Measurements from ENCODE around the gene D2HGDH.

Gene D2HGDH

DNA sequence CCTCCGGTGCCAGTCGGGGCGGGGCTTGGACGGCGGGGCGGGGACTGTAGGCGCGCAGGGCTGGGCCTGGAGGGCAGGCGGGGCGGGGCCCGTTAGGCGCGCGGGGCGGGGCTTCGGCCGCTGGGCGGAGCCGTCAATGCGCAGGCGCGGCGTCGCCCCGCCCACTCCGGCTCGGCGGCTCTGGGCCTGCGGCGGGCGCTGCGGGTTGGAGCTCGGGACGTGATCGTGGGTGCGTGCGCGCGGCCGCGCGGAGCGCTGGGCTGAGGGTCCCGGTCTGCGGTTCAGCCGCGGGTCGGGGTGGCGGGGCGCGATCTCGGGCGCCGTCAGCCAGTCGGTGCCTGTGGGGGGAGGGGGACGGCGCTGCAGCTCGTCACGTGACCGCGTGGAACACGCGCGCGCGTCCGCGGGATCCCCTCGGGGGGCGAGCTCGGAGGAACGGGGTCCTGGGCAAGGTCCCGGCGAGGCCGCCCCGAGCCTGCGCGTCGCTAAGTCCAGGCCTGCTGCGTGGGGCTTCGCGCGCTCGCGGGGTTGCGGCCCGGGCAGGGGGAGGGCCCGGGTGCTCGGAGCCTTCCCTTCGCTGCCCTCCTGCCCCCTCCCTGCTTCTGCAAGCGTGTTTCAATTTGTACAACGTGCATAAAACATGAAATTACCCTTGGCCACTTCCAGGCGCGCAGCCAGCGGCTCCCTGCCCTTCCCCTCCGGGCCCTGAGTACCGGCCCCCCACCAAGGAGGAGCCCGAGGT, at the start of gene D2HGDH:
D2HGDH (plus strand) TSS at position 164 of the 742 bp plus-strand sequence. CDS start 595 bp downstream, outside the sequence.
- peak; percentile 89 for DNase-seq

DNA sequence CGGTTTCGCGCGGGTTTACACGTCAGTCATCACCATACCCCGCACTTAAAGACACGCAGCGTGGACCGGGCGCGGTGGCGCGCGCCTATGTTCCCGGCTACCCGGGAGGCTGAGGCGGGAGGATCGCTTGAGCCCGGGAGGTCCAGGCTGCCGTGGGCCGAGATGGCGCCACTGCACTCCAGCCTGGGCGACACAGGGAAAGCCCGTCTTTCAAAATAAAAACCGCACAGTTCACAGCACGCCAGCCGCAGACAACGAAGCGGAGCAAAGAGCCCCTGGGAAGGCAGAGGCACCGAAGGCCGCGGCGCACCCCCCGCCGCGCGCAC, 48.1 kb upstream of the D2HGDH start:
- no peak for DNase-seq

DNA sequence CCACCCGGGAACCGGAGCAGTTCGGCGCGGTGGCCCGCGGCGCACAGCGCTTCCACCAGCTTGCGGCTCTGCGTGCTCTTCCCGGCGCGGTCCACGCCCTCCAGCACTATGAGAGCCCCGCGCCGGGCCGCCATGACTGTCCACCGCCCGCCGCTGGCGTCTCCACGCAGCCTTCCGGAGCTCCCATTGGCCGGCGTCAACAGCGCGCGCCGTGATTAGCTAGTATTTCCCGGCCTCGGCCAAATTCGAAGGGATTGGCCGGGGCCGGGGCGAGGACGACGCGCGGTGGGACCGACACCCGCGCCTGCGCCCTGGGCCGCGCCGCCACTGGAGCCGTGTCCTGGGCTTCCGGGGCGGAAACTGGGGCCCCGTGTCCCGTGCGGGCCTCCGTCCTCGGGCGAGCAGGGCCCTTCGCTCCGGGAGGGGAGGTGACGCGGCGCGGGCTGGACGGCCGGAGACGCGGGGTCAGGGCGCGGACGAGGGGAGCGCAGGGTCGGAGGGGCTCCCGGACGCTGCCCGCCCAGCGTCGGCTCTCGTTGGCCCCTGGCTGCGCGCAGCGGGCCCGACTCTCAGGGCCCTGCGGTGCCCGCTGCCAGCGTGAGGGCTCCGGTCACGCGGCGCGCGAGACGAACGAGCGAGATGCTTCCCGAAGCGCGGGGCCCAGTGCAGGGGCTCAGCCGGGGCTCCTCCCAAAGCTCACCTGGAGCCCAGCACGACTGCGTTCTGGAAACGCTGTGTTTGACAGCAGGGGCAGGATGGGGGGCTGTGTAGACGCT, 47.6 kb upstream of the D2HGDH start, which contains the start of gene DTYMK:
DTYMK (minus strand) TSS at position 166 of the 776 bp plus-strand sequence; CDS start at position 134, 32 bp downstream.
- peak; percentile 90 to 91 for DNase-seq

DNA sequence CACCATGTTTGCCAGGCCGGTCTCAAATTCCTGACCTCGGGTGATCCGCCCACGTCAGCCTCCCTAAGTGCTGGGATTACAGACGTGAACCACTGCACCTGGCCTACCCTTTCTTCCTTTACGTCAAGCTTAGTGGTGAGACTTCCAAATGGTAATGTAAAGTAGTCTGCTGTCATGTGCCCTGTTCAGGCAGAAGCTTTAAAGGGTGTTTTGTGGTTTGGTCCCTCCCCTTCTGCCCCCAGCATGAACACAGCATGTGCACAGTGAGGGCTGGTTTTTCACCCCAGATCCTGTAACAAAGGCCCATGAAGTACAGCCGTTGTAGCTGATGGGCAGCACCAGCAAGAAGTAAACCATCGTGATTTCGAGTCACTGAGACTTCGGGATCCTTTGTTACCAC, 45.1 kb upstream of the D2HGDH start:
- DNase-seq: no peak

DNA sequence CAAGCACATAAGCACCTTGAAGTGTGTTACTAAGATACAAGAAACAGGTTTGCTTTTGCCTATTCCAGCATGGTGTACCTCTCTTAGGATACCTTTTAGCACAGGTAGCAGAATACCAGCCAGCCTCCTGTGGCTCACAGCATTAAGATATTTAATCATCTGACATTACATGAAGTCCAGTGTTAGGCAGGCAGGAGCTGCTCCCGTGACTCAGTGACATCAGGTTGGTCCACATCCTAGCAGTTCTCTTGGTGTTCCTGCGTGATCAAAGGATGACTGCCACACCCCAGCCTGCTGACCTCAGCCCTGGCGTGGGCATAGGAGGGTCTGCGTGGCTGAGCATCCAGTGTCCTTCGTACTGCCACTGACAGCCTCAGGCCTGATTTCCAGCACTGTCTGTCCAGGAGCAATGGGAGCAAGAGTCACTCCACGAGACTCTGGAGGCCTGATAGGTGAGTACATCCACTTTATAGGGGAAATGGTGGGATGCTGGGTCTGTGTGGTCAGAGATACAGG, 44.2 kb upstream of the D2HGDH start:
- no peak for DNase-seq

GRCh38 chr2:241692448-241692847, 42.0 kb upstream of the D2HGDH start:
- DNase-seq: no peak

DNA sequence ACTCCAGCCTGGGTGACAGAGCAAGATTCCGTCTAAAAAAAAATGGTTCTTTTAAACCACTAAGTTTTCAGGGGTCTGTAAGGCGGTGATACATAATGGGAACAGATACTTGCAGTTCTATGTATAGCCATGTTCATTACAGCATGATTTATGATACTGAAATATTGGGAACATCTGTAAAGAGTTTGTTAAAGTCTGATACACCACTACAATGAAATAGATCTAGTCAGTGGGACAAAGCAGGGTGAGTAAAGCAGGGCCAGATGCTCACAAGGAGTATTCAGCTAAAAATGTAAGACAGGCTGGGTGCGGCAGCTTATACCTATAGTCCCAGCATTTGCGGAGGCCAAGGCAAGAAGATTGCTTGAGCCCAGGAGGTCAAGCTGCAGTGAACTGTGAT, 38.8 kb upstream of the D2HGDH start:
- no peak for DNase-seq

DNA sequence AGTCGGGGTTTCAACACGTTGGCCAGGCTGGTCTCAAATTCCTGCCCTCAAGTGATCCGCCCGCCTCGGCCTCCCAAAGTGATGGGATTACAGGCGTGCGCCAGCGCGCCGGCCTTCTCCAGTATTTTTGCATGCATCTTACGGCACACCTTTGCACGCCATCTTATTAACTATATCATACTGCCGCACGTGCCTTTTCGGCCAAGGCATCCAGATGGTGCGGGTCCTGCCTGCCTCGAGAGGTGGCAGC, 33.4 kb upstream of the D2HGDH start:
- DNase-seq: no peak

DNA sequence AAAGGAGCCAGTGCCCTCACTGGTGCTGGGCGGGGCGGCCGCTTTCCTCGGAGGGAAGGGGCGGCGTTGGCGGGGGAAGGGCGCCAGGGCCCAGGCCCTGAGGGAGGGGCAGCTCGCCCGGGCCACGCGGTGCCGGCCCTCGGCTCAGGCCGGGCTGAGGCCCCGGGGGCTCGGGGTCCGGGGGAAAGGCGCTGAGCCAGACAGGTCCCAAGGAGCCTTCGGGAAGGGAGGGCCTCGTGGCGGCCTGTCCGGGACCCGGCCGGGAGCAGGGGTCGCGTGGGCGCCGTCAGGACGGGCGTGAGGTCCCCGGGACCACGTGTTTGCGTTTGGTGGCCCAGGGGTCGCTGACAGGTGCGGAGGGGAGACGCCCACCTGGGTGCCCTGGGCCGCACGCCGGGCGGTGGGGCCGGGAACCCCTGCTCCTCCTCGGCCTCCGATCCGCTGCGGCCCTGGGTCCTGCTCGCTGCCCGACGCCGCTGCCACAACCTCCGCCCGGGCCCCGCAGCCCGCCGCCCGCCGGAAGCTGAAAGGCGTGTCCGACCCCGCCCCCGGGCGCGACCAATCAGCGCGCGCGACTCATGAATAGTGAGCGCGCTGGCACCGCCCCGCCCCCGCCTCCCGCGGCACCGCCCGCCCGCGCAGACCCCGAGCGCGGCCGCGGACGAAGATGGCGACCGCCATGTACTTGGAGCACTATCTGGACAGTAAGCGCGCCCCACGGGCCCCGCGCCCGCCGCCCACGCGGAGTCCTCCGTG, 32.9 kb upstream of the D2HGDH start, which contains the start of gene ING5:
ING5 (plus strand) TSS at position 641 of the 756 bp plus-strand sequence; CDS start at position 668, 27 bp downstream.
- DNase-seq: peak; percentile 95

DNA sequence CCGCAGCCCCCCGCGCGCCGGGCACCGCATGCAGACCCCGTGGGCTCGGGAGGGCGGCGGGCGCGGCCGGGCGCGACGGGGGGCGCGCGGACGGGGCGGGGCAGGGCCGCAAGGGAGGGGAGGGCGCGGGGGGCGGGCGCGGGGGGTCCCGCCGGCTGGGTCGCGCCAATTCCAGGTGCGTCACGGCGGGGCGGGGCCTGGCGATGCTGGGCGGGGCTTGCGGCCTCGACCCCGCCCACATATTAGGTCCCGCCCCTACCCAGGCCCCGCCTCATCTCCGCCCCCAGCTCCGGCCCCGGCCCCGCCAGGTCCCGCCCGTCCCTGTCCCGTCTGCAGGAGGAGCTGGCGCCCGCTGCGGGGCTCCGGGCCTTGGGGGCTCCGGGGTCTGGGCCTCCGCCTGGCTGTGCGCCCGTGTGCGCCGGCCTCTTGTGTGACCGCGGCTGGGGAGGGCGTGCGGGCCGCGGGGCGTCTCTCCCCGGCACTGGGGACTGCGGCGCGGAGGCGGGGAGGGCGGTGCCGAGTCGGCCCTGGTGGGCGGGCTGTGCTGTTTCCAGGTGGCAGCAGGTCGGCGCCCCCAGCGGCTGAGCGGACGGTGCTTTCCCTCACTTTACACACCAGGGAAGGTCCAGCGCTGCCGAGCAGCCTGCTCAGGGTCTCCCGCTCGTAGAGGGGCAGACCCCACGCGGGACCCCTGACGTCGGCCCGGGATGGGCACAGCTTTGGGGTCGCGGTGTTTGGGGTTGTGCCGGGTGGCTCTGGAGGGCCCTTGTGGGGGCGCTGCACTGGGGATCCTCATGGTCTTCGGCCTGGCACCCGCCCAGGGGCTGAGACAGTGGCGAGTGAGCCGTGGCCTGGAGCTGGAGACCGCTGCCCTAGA, 32.0 kb upstream of the D2HGDH start:
- DNase-seq: peak; percentile 90 to 93

DNA sequence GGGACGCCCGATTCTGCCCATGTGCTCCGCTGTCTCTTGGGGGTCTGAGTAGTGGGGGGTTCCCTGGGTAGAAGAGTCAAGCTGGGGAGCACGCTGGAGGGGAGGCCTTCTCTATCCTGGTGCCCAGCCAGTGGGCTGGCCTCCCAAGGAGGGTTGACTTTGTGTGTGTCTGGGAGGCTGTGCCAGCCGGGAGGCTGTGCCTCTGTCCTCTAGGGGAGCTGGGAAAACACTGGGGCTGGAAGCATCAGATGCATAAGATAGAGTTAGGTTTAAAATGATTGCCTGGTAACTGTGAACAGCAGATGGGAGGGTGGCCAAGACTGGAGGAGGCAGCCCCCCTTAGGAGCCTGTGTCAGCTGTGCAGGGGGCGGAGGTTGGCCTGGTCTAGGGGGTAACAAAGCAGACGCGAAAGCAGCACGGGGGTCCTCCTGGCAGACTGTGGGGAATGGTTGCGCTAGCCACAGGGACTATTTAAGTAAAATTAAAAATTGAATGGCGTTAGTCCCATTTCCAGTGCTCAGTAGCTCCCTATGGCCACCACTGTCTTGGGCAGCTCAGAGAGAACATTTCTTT, 31.3 kb upstream of the D2HGDH start:
- DNase-seq: no peak

DNA sequence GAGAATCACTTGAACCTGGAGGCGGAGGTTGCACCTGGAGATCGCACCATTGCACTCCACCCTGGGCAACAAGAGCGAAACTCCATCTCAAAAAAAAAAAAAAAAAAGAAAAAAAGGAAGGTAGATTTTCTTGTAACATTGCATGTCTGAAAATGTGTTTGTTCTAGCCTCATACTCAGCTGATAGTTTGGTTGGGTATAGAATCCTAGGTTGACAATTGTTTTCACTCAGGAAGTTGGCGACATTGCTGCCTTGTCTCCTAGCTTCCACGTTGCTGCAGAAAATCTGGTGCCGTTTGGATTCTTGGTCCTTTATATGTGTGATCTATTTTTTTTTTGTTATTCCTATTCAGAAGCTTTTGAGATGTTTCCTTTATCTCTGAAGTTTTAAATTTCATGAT, 27.9 kb upstream of the D2HGDH start:
- DNase-seq: no peak

DNA sequence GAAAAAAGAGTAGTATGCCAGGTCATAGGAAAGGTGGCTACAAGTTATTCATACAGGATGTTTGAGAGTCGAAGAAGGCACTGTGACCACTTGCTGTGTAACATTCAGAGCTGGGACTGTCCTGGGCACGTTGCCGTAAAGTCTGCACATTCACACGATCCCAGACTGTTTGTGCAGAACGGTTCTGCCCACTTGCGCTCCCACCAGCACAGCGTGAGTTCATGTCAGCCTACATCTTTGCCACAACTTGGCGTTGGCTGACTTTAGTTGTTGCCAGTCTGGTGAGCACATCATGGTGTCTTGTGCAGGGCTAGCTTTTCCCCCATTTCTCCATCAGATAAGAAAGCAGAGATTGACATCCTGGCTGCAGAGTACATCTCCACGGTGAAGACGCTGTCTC, 25.6 kb upstream of the D2HGDH start:
- no peak for DNase-seq

DNA sequence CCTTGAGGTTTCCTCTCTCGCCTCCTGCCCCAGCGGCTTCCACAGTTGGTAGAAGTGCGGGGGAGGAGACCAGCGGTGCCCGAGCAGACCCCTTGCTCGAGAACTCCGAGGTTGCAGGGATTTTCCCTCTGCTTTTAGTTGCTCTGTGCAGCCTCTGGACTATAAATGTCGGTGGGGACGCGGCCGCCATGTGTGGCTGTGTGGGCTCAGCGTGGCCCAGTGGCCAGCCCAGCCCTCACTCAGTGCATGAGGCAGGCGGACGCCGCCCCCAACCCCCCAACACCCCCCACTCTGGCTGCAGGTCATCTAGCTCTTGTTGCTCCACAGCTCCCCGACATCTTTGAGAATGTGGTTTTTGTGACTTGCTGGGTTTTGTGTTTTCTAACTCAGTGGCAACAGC, 15.3 kb upstream of the D2HGDH start:
- DNase-seq: no peak

GRCh38 chr2:241720099-241720498, 14.3 kb upstream of the D2HGDH start:
- no peak for DNase-seq

DNA sequence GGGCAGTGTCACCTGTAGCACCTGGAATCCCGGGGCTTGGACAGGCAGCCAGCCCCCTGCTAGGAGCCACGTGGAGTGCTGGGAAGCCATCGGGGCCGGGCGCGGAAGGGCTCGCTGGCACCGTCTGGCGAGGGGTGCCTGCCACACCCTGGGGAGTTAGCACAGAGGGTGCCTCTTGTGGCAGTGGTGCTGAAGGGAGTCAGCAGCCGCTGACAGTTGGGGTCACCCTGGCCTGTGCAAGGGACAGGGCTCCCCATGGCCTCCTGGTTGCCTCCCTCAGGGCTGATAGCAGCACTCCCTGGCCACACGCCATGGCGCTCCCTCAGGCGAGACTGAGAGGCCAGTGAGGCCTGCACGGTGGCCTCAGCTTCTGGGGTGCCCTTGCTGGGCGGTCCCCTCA, 13.9 kb upstream of the D2HGDH start:
- no peak for DNase-seq

GRCh38 chr2:241721852-241722251, 12.6 kb upstream of the D2HGDH start:
- no peak for DNase-seq

GRCh38 chr2:241722896-241723454, 11.5 kb upstream of the D2HGDH start:
- no peak for DNase-seq

DNA sequence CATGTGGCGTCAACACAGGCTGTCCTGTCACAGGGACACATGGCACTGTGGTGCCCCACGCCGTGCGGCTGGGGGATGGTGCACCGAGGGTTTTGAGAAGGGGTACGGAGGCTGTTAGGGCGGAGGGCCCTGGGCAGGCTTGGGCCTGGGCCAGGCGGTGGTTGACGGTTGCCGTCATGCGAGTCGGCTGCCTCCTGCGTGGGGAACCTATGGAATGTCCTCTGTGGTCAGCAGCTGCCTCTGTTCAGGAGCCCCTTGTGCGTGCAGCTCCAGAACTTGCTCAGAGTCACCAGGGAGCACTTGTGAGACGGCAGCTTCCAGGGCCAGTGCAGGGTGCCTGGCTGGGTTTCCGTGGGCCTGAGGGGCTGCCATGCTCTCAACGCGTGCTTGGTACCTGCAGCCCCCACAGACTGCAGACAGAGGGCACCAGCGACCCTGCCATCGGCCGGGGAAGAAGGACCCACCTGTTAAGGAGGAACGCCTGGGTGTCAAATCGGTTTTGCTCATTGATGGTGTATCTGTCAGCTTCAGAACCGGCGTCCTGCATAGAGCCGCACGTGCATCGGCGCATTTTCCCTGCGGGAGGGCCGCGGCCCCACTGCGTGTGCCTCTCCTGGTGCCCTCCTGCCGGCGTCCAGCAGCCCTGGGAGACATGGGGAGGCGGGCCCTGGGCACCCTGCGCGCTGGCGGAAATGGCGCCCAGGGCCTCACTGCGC, 10.0 kb upstream of the D2HGDH start:
- peak in 1 of 2 experiments; percentile 30 for DNase-seq

GRCh38 chr2:241724975-241725870, 9.2 kb upstream of the D2HGDH start:
- no peak for DNase-seq

Measured in activated CD4-positive, alpha-beta T cell treated with anti-CD3 and anti-CD28 coated beads, Interleukin-2, amount 50 U/mL, for 4 hours (primary cell).